HG03108 (cell line): ENCODE measurements around the gene AHCYL2.
"Not testable (repeated sequence)": the region's sequence is repeated elsewhere in the genome, so short reads cannot be mapped to it uniquely, and the experiment has no call there.

Experiments used
- ATAC-seq: cut with Tn5 transposase; IDR thresholded peaks from one replicate; pipeline ENCODE4 v1.9.1; 2021; ENCODE audit warnings: moderate library complexity; ENCODE audit not compliant: unreplicated experiment

Gene AHCYL2

GRCh38 chr7:129446925-129447324 lies 222.1 kb downstream of the AHCYL2 start:
- not testable (repeated sequence) for ATAC-seq

GRCh38 chr7:129447445-129447844 lies 222.6 kb downstream of the AHCYL2 start:
- ATAC-seq: not testable (repeated sequence)

GRCh38 chr7:129448608-129449007 lies 223.8 kb downstream of the AHCYL2 start:
- ATAC-seq: not testable (repeated sequence)

- ATAC-seq: no peak
These were observed 225.5 kb downstream of the AHCYL2 start for GRCh38 chr7:129450295-129450694.

GRCh38 chr7:129452589-129453231 lies 227.9 kb downstream of the AHCYL2 start:
- no peak for ATAC-seq

GRCh38 chr7:129453510-129454248 lies 228.8 kb downstream of the AHCYL2 start:
- ATAC-seq: no peak

GRCh38 chr7:129454249-129454551 lies 229.4 kb downstream of the AHCYL2 start:
- ATAC-seq: no peak

GRCh38 chr7:129456421-129456820 lies 231.6 kb downstream of the AHCYL2 start:
- no peak for ATAC-seq

GRCh38 chr7:129457101-129457500 lies 232.3 kb downstream of the AHCYL2 start:
- ATAC-seq: no peak

GRCh38 chr7:129458171-129458570 lies 233.3 kb downstream of the AHCYL2 start:
- ATAC-seq: no peak

- ATAC-seq: no peak
These were observed 237.0 kb downstream of the AHCYL2 start for GRCh38 chr7:129461809-129462208.

- ATAC-seq: no peak
These were observed 237.6 kb downstream of the AHCYL2 start for GRCh38 chr7:129462420-129462819.

- no peak for ATAC-seq
These were observed 239.4 kb downstream of the AHCYL2 start for GRCh38 chr7:129464194-129464593.

GRCh38 chr7:129465080-129465479 lies 240.2 kb downstream of the AHCYL2 start:
- ATAC-seq: no peak

- ATAC-seq: no peak
These were observed 242.0 kb downstream of the AHCYL2 start for GRCh38 chr7:129466796-129467195.

GRCh38 chr7:129468087-129468486 lies 243.3 kb downstream of the AHCYL2 start:
- no peak for ATAC-seq

GRCh38 chr7:129468547-129468946 lies 243.7 kb downstream of the AHCYL2 start:
- ATAC-seq: no peak

GRCh38 chr7:129469930-129470329 lies 245.1 kb downstream of the AHCYL2 start:
- ATAC-seq: no peak

- no peak for ATAC-seq
These were observed 245.6 kb downstream of the AHCYL2 start for GRCh38 chr7:129470411-129470810.

GRCh38 chr7:129471402-129471827 lies 246.6 kb downstream of the AHCYL2 start:
- no peak for ATAC-seq

- ATAC-seq: not testable (repeated sequence)
These were observed 251.1 kb downstream of the AHCYL2 start for GRCh38 chr7:129475931-129476330.

- ATAC-seq: not testable (repeated sequence)
These were observed 251.6 kb downstream of the AHCYL2 start for GRCh38 chr7:129476398-129476797.
